SU-DHL-6 (cell line): ENCODE results near the gene LDHAL6B.

Source experiments
- CTCF ChIP-seq: fragments of 200-600 bp; sonication (generic); IDR thresholded peaks from one replicate; pipeline ENCODE4 v1.5.1; 2017; ENCODE audit warnings: antibody characterized with exemption, mild to moderate bottlenecking, low read length, moderate library complexity; ENCODE audit not compliant: insufficient read depth, poor library complexity, severe bottlenecking
- EZH2phosphoT487 ChIP-seq: fragments of 200-600 bp; sonication (generic), shearing (Covaris generic); conservative IDR thresholded peaks from 2 replicates; pipeline ENCODE4 v1.6.1; 2018; ENCODE audit warnings: mild to moderate bottlenecking, antibody characterized with exemption, low read length, moderate library complexity, mixed read lengths

GRCh38 chr15:59229453-59229852 is 22.8 kb downstream of the LDHAL6B start:
- no peak for TF ChIP-seq CTCF
- TF ChIP-seq EZH2phosphoT487 = no peak
